ENCODE data around the gene SOX10. TPM values are rescaled to one million over a fixed set of nuclear protein-coding genes. Genes with fewer than 3 reads are reported as not detected.

Gene SOX10
- total RNA-seq, 1 experiment from 2014 or later: not detected

DNA sequence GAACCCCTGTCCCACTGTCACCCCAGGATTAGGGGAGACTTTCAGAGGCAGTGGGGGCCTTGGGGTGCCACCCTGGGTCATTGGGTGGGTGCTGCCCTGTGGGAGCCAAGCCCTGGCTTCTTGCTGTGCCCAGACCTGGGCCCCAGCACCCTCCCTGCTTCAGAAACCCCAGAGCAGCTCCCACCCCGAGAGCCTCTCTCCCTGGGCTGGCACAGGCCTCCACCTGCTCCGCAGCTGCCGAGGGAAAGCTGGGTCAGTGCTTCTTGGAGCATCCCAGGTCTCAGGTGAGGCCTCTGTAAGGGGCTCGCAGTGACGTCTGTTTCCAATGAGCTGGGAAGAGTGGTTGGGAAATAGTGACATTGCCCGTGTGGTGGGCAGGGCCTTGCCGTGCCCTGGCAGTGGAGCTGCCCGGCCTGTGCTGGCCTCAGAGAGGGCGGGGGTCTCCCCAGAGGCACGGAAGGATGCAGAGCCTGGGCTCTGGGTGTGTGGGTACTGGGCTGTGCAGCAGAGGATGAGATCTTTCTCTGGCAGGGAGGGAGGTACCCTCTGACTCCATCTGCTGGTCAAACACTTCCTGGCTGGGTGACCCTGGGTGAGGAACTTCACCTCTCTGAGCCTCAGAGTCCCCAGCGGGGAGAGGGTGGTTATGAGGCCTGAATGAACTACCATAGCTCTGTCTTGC is 53.9 kb downstream of the SOX10 start:
- TF ChIP-seq SIN3A (IDR thresholded peaks at IDR 0.05; ENCODE audit: borderline replicate concordance, insufficient read depth, low read depth, low read length) (no peak), CTCF (IDR thresholded peaks at IDR 0.05) (peak; percentile 68; the same call in 1 of the 2 replicates), POLR2AphosphoS5 (IDR thresholded peaks at IDR 0.05; ENCODE audit: low read depth, low read length) (no peak)
- no peak for DNase-seq (ENCODE audit: low read depth, low spot score)
- CTCF ChIA-PET: interaction anchor here (0.7 kb wide), 1 partner anchor 33 kb away, joined by 3 read pairs; no protein-coding TSS in a partner anchor
- BruUV-seq (replicated peaks): no TSS peak
- Histone ChIP-seq H3K36me3 (ENCODE audit: control insufficient read depth, insufficient read depth, low read length) (no peaks in the 10 kb centered on the region), H3K4me3 (ENCODE audit: low read depth in 2 of 2, low read length in 2 of 2) (no peak overlapping the region), H3K4me1 (ENCODE audit: control insufficient read depth, insufficient read depth, low read length) (peaks cover 11% of the 10 kb centered on the region), H3K9me3 (ENCODE audit: control insufficient read depth, insufficient read depth, low read depth, low read length) (no peaks in the 10 kb centered on the region), H3K27ac (ENCODE audit: low read length) (no peak overlapping the region), H3K27me3 (ENCODE audit: control insufficient read depth, insufficient read depth, low read length) (no peaks in the 10 kb centered on the region)
- peak; percentile 67 for ATAC-seq
- POLR2A ChIA-PET: interaction anchor here (0.5 kb wide), 1 partner anchor 40 kb away, joined by 8 read pairs; no protein-coding TSS in a partner anchor
- in situ Hi-C loops (cut with HindIII; ENCODE audit: low pct_unique_long_range_greater_than_20kb, low sequenced_read_pairs) (no loop called here), intact Hi-C loops (cut with micrococcal nuclease; ENCODE audit: unreplicated experiment) (no loop called here)

- ChIA-PET POLR2A (no interaction called here), CTCF (no interaction called here)
- no peak overlapping the region for H3K27ac ChIP-seq (ENCODE audit: low read length)
- TF ChIP-seq POLR2AphosphoS5 (IDR thresholded peaks at IDR 0.05; ENCODE audit: low read depth, low read length) (no peak), TCF7L2 (IDR thresholded peaks at IDR 0.05; ENCODE audit: low read depth, low read length) (no peak), SIN3A (IDR thresholded peaks at IDR 0.05; ENCODE audit: borderline replicate concordance, insufficient read depth, low read depth, low read length) (no peak), CTCF (IDR thresholded peaks at IDR 0.05) (no peak)
- TF ChIP-seq, protein P1, sequence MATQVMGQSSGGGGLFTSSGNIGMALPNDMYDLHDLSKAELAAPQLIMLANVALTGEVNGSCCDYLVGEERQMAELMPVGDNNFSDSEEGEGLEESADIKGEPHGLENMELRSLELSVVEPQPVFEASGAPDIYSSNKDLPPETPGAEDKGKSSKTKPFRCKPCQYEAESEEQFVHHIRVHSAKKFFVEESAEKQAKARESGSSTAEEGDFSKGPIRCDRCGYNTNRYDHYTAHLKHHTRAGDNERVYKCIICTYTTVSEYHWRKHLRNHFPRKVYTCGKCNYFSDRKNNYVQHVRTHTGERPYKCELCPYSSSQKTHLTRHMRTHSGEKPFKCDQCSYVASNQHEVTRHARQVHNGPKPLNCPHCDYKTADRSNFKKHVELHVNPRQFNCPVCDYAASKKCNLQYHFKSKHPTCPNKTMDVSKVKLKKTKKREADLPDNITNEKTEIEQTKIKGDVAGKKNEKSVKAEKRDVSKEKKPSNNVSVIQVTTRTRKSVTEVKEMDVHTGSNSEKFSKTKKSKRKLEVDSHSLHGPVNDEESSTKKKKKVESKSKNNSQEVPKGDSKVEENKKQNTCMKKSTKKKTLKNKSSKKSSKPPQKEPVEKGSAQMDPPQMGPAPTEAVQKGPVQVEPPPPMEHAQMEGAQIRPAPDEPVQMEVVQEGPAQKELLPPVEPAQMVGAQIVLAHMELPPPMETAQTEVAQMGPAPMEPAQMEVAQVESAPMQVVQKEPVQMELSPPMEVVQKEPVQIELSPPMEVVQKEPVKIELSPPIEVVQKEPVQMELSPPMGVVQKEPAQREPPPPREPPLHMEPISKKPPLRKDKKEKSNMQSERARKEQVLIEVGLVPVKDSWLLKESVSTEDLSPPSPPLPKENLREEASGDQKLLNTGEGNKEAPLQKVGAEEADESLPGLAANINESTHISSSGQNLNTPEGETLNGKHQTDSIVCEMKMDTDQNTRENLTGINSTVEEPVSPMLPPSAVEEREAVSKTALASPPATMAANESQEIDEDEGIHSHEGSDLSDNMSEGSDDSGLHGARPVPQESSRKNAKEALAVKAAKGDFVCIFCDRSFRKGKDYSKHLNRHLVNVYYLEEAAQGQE (IDR thresholded peaks at IDR 0.05; ENCODE audit: insufficient read depth in 1 of 2, low read depth in 2 of 2, low read length in 1 of 2): no peak
- H3K27me3 ChIP-seq (ENCODE audit: control insufficient read depth, insufficient read depth, low read length): no peaks in the 10 kb centered on the region
- peaks cover 11% of the 10 kb centered on the region for H3K4me1 ChIP-seq (ENCODE audit: control insufficient read depth, insufficient read depth, low read length)
- BruUV-seq (replicated peaks): no TSS peak
- H3K4me3 ChIP-seq (ENCODE audit: low read depth in 2 of 2, low read length in 2 of 2): no peak overlapping the region
- no peak for DNase-seq (ENCODE audit: low read depth, low spot score)
- intact Hi-C loops (cut with micrococcal nuclease; ENCODE audit: unreplicated experiment): no loop called here
- no peaks in the 10 kb centered on the region for H3K9me3 ChIP-seq (ENCODE audit: control insufficient read depth, insufficient read depth, low read depth, low read length)
- in situ Hi-C loops (cut with HindIII; ENCODE audit: low pct_unique_long_range_greater_than_20kb, low sequenced_read_pairs): no loop called here
- no peak for ATAC-seq
- no peaks in the 10 kb centered on the region for H3K36me3 ChIP-seq (ENCODE audit: control insufficient read depth, insufficient read depth, low read length)
These were observed 55.0 kb downstream of the SOX10 start for GRCh38 chr22:37929390-37929789.

All from Panc1 (cell line).